ENCODE data around the gene SAMD5.

SAMD5 gene

DNA sequence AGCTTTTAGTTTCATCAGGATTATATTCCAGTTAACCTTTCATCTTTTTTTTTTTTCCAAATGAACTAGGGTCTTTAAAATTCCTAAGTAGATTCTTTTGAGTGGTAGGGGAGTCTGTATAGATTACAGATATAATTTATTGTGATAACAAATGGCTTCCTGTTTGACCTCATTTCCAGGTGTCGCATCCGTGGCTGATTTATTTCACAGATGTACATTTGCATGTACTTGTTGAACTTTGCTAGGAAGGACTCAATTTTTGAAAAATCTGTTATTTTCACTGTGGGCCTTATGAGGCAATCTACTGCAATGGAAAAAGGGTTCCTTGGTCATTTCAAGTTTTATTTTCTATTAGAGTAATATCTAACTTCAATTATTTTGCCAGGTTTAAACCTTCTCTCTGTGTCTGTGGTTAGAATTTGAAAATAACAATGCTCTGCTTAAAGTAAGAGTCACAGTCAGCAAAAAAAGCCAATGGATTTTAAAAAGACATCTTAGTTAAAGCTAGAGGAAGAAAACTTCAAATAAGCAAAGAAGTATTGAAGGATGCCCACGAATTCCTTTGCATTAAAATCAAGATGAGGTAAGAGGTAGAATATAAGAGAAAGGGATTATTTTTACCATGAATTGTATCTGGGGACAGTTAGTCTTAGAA is 57.9 kb downstream of the SAMD5 start:
- DNase-seq (ENCODE audit: low read depth in 3 of 3), result no peak

DNA sequence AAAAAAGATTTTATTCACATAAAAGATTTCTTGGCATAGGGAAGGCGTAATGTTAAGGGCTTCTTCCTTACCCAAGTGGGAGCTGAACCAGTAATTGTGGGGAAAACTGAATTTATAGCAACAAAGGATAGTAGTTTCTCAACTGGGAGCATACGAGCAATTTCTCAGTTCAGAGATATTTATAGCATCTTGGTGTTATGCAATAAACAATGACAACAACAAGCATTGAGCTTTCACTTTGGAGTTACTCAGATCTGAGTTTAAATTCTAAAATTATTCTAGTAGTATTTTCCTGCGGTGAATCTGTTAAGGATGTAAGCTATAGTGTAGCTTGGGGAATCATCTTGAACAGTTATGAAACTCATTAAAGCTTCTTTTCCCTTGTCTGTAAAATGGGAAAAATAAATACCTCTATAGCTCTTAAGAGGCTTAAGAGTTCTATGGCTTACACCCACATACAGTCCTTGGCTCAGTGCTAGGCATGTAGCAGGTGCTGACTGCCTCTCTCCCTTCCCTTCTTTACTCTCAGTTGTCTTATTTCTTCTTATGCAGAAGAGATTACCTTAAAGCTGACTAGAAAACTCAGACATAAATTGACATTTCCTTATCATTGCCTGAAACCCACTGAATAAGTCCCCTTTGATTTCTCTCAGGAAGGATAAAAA is 58.8 kb downstream of the SAMD5 start:
- no peak for DNase-seq (ENCODE audit: low read depth in 3 of 3)

DNA sequence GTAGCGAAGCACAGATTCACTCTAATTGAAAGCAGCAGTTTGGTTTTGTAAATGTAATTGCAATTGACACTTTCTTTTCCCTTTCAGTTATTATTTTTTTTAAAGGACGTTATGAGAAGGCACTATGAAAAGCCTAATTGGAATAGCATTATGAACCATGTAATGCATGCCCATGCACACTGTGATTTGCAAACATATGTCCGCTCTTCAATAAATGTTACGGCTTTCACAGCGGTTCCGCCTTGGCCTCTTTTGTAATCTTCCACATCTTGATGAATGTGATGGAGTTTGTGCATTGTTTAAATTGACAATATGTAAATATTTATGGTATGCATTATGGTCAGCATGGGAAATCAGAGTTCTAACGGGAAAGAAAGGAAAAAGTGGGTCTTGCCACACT is 61.3 kb downstream of the SAMD5 start:
- DNase-seq (ENCODE audit: low read depth in 3 of 3), result no peak

DNA sequence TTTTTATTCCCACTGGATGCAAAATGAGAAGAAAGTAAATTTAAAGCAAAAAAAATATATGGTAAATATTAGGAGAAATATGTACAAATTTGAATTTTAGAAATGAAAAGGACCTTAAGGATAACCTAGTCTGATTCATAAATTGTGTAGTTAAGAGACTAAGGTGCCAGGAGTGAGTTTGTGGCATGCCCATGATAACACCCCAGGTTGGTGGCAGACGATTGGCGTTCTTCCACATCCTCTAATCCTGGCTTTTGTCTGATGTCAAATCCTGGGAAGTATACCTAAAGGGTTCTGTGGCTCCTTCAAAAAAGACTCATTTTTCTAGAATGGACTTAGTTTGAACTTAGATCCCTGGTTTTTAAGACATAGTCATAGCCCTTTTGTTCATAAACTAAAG is 62.2 kb downstream of the SAMD5 start:
- no peak for DNase-seq (ENCODE audit: low read depth in 3 of 3)

DNA sequence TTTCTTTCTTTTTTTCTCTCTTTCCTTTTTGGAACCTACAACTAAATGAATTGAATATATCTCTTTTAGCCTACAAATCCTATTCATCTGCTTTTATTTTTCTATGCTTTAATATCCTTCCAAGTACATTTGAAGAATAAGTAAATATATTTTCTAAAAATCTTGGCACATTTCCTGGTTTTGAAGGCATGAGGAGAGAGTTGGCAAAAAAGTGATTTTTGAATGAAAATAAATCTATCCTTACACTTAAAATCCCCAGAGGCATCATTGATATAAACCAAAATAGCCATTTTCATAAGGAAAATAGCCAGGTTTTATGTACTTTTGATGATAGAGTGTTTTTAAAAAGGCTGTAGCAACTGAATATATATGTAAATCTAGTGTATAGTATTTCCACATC is 69.0 kb downstream of the SAMD5 start:
- no peak for DNase-seq (ENCODE audit: low read depth in 3 of 3)

DNA sequence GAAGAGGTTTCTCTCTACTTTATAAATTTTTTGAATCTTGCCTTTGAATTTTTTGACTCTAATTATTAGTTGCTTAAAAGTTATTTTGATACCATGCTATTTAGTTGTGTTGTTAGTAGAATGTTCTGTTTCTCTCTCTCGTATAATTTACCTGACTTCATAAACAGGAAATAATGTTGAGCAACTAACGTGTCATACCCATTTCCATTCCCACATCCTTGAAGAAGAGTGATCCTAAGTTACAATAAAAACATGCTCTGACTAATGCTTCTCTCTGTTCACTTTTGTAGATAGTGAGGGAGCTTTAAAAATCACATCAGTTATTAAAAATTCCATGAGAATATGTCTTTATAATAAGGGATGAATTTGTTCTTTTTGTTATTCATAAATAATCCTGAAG is 69.7 kb downstream of the SAMD5 start:
- DNase-seq (ENCODE audit: low read depth in 3 of 3), result no peak

DNA sequence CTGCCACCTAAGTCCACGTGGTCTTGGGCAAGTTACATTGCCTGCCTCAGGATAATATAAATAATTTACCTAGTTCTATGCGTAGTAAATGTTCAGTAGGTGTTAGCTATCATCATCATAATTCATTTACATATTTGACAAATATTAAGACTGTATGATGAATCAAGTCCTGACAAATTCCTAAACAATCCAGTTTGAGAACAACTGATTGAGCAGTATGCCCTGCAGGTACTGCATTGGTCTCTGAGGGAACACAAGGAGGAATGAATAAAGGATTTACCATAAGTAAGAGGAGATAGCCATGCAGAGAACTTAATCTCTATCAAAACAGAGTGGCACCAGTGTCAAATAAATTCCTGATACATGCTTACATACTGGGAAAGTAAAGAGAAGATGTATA is 70.4 kb downstream of the SAMD5 start:
- DNase-seq (ENCODE audit: low read depth in 3 of 3), result no peak

DNA sequence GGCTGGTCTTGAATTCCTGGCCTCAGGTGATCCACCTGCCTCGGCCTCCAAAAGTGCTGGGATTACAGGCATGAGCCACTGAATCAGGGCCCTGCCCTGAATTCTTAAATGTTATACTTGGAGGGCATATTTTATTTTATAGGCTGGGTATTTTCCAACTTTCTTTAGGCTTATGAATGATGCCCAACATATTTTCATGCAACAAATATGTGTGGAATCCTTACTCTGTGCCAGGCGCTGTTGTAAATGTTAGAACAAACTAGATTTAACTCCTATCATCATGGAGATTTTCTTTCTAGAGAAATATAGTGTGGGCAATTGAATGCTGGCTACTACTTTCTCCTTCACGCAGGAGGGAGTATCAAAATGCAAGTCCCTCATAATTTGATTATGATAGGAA is 71.2 kb downstream of the SAMD5 start:
- no peak for DNase-seq (ENCODE audit: low read depth in 3 of 3)

DNA sequence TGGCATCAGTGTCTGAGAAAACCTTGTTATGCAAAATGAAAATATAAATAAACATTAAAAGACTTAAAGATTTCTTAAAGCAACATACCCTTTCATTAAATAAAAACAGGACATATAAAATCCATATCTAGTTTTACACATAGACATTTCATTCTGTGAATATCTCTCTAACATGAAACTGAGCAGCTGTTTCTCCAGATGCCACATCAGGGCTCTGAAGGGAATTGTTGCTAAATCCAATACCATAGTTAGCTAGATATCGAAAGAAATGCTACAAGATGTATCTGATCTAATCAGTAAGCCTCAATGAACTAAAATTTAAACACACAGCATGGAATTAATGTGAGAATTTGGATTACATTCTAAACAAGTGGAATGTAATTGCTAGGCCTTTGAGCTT is 74.5 kb downstream of the SAMD5 start:
- no peak for DNase-seq (ENCODE audit: low read depth in 3 of 3)

DNA sequence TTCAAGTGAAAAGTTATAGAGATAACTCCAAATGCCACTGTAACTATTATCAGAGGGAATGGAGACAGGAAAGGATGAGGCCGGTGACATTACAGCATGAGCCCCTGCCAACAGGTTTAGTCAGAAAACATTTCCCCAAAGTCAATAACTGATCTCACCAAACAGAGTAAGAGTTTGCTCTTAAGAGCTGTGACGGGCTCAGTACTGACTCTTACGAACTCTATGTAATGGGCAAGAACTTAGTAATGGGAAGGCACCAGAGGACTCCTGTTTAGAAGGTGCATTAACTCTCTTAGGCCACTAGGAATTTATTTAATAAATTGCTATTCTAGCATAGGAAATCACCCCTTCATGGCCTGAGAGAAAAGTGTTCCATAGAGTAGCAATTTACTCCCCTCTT is 76.8 kb downstream of the SAMD5 start:
- no peak for DNase-seq (ENCODE audit: low read depth in 3 of 3)

DNA sequence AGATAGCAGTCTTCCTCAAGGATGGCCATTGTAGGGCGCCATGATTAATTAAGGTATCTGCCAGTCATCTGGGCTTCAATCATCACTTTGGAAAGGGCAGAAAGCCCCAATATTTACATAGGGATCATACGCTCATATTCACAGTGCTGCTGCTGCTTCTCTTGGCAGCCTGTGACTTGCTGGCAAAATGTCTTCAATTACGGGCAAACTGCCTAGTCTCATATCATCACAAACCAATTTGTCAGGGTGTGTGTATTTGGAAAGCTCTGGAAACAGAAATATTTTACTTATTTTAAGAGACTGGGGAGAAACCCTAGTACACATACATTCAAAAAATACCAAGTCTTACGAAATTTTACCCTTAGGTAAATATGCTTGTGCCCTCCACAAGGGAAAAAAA is 77.6 kb downstream of the SAMD5 start:
- no peak for DNase-seq (ENCODE audit: low read depth in 3 of 3)

DNA sequence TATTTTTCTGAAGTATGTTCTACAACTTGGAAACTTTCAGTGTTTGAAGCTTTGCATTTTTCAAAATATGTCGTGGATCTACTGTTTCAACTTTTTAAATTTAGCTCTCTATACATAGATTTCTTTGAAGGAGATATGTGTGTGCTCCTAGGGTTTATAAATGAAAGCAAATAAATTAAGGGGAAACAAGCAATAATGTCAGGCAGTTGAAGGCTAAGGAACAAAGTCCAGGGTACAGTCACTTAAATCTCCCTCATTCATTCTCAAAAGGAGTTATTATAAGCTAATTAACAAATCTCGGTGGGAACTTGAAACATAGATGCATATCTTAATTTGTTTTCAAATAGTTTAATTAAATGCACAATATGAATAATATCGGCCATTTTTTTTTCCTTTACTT is 79.4 kb downstream of the SAMD5 start:
- DNase-seq (ENCODE audit: low read depth in 3 of 3), result no peak

DNA sequence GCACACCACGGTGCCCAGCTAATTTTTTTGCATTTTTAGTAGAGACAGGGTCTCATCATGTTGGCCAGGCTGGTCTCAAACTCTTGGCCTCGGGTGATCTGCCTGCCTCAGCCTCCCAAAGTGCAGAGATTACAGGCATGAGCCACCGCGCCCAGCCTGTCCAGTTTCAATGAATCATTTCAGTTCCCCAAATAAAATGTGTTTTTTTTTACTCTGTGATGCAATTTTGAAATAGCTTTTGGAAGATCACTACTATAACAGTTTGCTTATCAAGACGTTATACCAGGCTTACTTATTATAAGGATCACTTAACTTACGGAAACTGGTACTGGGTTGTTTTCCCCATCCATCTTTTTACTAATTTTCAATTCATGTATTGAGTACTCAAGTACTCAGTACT is 80.0 kb downstream of the SAMD5 start:
- no peak for DNase-seq (ENCODE audit: low read depth in 3 of 3)

DNA sequence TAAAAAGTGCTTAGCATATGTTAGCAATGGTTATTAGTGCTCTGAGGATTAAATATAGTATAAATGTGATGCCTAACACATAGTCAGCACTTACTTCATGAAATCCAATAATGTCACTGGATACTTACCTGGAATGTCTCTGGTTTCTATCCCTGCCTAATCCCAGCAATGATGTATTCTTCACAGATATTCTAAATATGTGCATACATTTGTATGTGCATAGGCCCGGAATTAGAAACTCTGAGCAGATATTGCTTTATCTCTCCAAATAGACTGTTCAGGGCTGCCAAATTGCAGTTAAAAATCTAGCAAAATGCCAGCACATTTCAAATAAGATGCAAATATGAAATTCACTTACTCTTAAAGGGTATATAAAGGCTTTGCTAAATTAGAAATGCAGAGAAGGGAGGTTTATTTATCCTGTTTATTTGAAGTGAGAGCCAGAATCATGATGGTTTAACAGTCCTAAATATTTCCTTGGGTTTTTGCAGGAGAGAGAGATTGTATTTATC is 81.3 kb downstream of the SAMD5 start:
- DNase-seq (ENCODE audit: low read depth in 3 of 3), result no peak

DNA sequence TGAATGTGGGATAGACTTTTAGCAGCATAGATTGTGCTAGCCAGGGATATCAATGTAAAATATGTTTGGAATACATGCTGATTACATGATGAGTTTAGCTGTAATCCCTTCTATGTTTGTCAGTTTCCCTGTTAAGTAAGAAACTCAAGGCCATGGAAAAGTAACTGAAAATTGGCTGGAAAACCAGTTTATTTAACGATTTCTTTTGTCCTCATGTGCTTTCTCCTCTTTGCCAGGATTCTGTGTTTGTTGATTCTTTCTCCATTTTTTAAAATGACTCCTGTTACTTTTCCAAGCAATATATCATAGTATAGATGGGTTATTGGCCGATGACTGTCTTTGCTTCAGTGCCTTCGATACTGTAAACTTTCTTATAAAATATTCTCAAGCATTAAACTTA is 87.5 kb downstream of the SAMD5 start:
- no peak for DNase-seq (ENCODE audit: low read depth in 3 of 3)

DNA sequence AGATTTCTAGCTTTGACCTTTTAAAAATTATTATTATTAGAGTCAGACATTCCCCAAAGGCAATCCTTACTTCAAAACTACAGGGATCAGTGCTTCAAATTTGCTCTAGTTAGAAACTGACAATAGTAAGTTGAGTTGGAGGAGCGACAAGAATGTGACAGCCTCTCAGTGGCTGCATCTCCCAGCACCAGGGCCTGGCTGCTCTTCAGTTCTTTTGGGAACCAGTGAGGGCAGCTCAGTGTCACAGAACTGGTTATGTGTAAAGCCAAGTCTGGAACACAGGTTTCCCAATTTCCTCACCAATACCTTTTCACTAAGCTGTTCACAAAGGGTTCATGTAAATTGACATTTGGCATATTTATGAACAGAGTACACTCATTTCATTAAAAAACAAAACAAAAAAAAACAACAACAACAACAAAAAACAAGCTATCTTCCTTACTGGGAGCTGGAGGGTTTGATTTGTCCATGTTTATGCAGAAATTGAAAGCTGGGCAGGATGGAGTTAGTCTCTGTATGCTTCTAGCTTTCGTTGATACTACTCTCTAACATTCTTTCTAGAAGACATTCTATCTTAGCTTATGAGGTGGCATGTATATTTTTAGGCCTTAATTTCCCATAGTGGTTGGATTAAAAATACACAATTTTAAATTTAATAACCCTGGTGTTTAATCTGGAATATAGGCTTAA is 95.0 kb downstream of the SAMD5 start:
- no peak for DNase-seq (ENCODE audit: low read depth in 3 of 3)

DNA sequence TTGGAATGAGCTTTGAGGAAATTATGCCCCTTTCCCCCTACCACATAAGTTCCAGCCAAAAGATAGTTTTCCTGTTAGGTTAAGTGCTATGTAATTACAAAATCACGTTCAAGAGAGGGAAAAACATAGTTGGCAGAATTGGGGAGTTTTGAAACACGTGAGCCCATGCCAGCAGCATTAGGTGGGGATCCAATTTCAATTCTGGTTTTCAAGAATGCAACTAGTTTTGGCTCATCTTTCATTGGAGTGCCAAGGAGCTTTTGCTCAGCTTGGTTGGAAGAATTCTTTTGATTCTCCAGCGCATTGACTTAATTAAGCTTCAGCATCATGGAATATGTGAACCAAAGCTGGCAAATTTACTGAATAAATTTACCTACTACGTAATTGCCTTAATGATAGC is 95.9 kb downstream of the SAMD5 start:
- no peak for DNase-seq (ENCODE audit: low read depth in 3 of 3)

DNA sequence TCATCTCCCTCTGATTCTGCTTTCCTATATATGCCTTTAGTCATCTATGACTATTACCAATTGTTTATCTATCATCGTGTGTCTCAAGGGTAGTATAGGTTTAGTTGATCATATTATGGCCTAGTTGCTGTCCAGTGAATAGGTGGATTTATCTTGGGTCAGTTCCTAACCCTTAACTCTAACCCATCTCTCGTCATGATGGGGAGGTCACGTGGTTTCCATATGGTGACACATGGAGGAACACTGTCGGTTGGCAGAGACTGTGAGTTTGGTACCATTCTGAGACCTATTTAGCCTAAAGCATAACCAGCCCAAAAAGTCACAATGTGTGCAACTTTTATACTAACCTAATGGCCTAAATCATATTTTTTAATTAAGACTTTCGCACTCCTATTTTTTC is 103.5 kb downstream of the SAMD5 start:
- no peak for DNase-seq (ENCODE audit: low read depth in 3 of 3)

DNA sequence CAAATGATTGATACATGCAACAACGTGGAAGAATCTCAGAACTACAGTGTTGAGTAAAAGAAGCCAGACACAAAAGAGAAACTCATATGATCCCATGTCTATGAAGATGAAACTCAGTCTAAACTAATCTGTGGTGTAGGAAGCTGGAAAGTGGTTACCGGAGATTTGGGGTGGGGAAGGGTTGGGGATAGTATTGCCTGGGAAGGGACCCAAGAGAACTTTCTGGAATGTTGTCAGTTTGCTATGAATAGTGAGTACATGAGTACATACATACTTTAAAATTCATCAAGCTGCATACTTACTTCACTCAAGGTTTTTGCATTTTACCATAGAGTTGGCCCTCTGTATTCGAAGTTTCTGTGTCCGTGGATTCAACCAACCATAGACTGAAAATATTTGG is 106.0 kb downstream of the SAMD5 start:
- no peak for DNase-seq (ENCODE audit: low read depth in 3 of 3)

DNA sequence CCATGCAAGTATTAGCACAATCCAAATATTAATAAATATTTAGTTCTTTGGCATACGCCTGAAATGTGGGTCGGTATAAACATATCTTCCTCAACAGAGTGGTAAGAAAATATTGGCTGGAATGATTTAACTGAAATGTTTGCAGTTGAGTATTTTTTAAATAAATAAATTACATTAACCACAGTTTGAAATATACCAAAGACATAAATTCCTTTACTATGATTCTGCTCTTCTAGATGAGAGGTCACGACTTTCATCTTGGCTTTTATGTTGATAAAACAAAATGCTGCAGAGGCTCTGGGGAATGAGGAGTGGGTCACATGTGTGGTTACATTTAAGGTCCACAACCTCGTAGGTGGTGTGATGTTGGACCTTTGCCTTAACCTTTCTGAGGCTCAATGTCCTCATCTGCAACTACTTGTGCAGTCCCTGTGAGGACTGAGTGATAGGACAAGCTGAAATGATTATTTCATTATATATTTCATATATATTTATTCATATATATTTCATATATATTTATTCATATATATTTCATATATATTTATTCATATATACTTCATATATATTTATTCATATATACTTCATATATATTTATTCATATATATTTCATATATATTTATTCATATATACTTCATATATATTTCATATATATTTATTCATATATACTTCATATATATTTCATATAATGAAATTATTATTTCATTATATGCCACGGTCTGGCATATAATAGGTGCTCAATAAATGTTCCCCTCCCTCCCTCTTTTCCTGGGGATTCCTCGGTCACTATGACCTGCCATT is 107.4 kb downstream of the SAMD5 start:
- no peak for DNase-seq (ENCODE audit: low read depth in 3 of 3)

DNA sequence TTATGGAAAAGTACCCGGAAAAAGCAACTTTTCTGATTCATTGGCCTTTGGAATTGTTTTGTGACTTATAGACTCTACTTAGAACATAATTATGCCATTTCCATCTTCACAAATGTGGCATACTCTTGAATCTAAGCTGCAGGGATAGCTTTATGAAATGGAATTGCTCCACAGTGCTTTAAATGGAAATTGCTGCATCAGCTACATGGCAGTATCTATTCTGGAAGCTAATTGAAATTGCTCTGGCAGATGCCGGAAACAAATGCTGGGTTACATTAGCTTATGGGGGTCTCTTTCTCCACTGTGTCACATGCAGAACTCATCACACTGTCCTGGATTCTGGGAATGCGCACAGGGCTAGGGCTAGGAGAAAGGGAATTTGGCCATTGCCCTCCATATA is 108.9 kb downstream of the SAMD5 start:
- no peak for DNase-seq (ENCODE audit: low read depth in 3 of 3)

DNA sequence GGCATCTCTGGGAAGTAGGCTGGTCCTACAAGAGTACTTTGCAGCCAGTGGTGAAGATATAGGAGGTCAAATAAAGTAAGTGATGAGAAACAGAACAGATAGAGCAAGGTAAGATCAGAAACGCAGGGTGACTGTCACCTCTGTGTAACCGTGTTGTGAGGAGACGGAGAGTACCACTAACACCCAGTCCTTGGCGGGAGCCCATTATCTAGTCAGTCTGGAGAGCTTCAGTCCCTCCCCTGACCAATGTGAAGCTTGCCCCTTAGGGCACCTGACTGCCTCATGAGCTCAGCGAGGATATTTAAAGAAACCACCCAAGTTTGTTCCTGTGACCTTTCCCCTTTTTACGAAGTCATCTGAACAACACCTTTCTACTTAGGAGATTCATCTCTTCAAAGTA is 110.0 kb downstream of the SAMD5 start:
- no peak for DNase-seq (ENCODE audit: low read depth in 3 of 3)

Measured in stimulated activated CD4-positive, alpha-beta T cell treated with anti-CD3 and anti-CD28 coated beads, TNF-alpha, amount 100 ng/mL, for 24 hours (primary cell).